SK-N-SH treated with all-trans-retinoic acid at 6 μM for 48 hours (cell line): ENCODE results near the gene AP1B1.

Experiments used
- ATAC-seq: fragments of 200-7000 bp; cut with Tn5 transposase; 3 replicates; pipeline ENCODE4 v1.9.1; 2020; ENCODE audit warnings: mild to moderate bottlenecking, moderate library complexity
- ARNTL ChIP-seq: fragments of 450-650 bp; formaldehyde crosslinking; IDR thresholded peaks from 2 replicates; pipeline ENCODE4 v1.5.0; 2020; ENCODE audit warnings: low read depth, mild to moderate bottlenecking, moderate library complexity, borderline replicate concordance
- BACH2 ChIP-seq: fragments of 250-450 bp; sonication (Bioruptor Pico); IDR thresholded peaks from 2 replicates; pipeline ENCODE4 v1.9.0; 2021; ENCODE audit warnings: mild to moderate bottlenecking, borderline replicate concordance
- CREB5 ChIP-seq: fragments of 250-450 bp; sonication (Bioruptor Pico); IDR thresholded peaks from 2 replicates; pipeline ENCODE4 v1.5.1; 2020; ENCODE audit warnings: low read depth, mild to moderate bottlenecking, moderate library complexity
- CSDC2 ChIP-seq: fragments of 250-450 bp; sonication (Bioruptor Pico); IDR thresholded peaks from 2 replicates; pipeline ENCODE4 v1.5.0; 2020; ENCODE audit warnings: mild to moderate bottlenecking, moderate library complexity
- CSRNP3 ChIP-seq: fragments of 250-450 bp; sonication (Bioruptor Pico); IDR thresholded peaks from 2 replicates; pipeline ENCODE4 v1.5.1; 2021; ENCODE audit warnings: mild to moderate bottlenecking, moderate library complexity
- ESRRG ChIP-seq: fragments of 250-450 bp; sonication (Bioruptor Pico); IDR thresholded peaks from 2 replicates; pipeline ENCODE4 v1.6.1; 2021; ENCODE audit warnings: mild to moderate bottlenecking
- GLIS3 ChIP-seq: fragments of 250-450 bp; sonication (Bioruptor Pico); IDR thresholded peaks from 2 replicates; pipeline ENCODE4 v1.5.0; 2020; ENCODE audit warnings: mild to moderate bottlenecking, moderate library complexity
- ISL1 ChIP-seq: fragments of 250-450 bp; sonication (Bioruptor Pico); IDR thresholded peaks from 2 replicates; pipeline ENCODE4 v2.1.2; 2022; ENCODE audit warnings: mild to moderate bottlenecking, moderate library complexity
- OSR1 ChIP-seq: fragments of 250-450 bp; sonication (Bioruptor Pico); IDR thresholded peaks from 2 replicates; pipeline ENCODE4 v1.8.0; 2022; ENCODE audit warnings: moderate library complexity, mild to moderate bottlenecking, inconsistent platforms
- PATZ1 ChIP-seq: fragments of 250-450 bp; sonication (Bioruptor Pico); IDR thresholded peaks from 2 replicates; pipeline ENCODE4 v1.8.0; 2020; ENCODE audit warnings: mild to moderate bottlenecking, moderate library complexity, borderline replicate concordance
- PPARA ChIP-seq: fragments of 250-450 bp; sonication (Bioruptor Pico); IDR thresholded peaks from 2 replicates; pipeline ENCODE4 v1.5.0; 2020; ENCODE audit warnings: mild to moderate bottlenecking, borderline replicate concordance
- SNAI2 ChIP-seq: fragments of 250-450 bp; sonication (Bioruptor Pico); IDR thresholded peaks from 2 replicates; pipeline ENCODE4 v1.5.0; 2020; ENCODE audit warnings: mild to moderate bottlenecking, moderate library complexity
- TCF4 ChIP-seq: fragments of 250-450 bp; sonication (Bioruptor Pico); IDR thresholded peaks from 2 replicates; pipeline ENCODE4 v1.8.0; 2021; ENCODE audit warnings: mild to moderate bottlenecking, moderate library complexity, borderline replicate concordance
- TOX ChIP-seq: fragments of 250-450 bp; sonication (Bioruptor Pico); IDR thresholded peaks from 2 replicates; pipeline ENCODE4 v1.8.0; 2021; ENCODE audit warnings: mild to moderate bottlenecking, moderate library complexity, borderline replicate concordance
- TSHZ2 ChIP-seq: fragments of 250-450 bp; sonication (Bioruptor Pico); IDR thresholded peaks from 2 replicates; pipeline ENCODE4 v1.5.0; 2020; ENCODE audit warnings: mild to moderate bottlenecking, moderate library complexity
- ZC3H10 ChIP-seq: fragments of 250-450 bp; sonication (Bioruptor Pico); IDR thresholded peaks from 2 replicates; pipeline ENCODE4 v1.5.1; 2021; ENCODE audit warnings: mild to moderate bottlenecking, moderate library complexity
- ZFP3 ChIP-seq: fragments of 250-450 bp; sonication (Bioruptor Pico); IDR thresholded peaks from 2 replicates; pipeline ENCODE4 v1.5.0; 2020; ENCODE audit warnings: mild to moderate bottlenecking, moderate library complexity
- ZFP30 ChIP-seq: fragments of 450-650 bp; formaldehyde crosslinking; IDR thresholded peaks from 2 replicates; pipeline ENCODE4 v1.5.0; 2022; ENCODE audit warnings: mild to moderate bottlenecking, moderate library complexity
- ZNF565 ChIP-seq: fragments of 450-650 bp; formaldehyde crosslinking; conservative IDR thresholded peaks from 2 replicates; pipeline ENCODE4 v1.5.0; 2020; ENCODE audit warnings: low read depth, mild to moderate bottlenecking, moderate library complexity
- ZNF70 ChIP-seq: fragments of 450-650 bp; formaldehyde crosslinking; IDR thresholded peaks from 2 replicates; pipeline ENCODE4 v1.5.0; 2020; ENCODE audit warnings: mild to moderate bottlenecking, moderate library complexity
- ZNF8 ChIP-seq: fragments of 450-650 bp; formaldehyde crosslinking; IDR thresholded peaks from 2 replicates; pipeline ENCODE4 v1.5.0; 2020; ENCODE audit warnings: mild to moderate bottlenecking, moderate library complexity

Gene AP1B1

GRCh38 chr22:29288837-29289236, 99.5 kb downstream of the AP1B1 start:
- no peak for TF ChIP-seq ESRRG
- TF ChIP-seq SNAI2: no peak
- TF ChIP-seq GLIS3: no peak
- no peak for TF ChIP-seq CREB5
- TF ChIP-seq CSDC2 (CRISPR knock-in tag): no peak
- no peak for TF ChIP-seq OSR1
- no peak for TF ChIP-seq TSHZ2 (CRISPR knock-in tag)
- no peak for TF ChIP-seq BACH2
- TF ChIP-seq PPARA (CRISPR knock-in tag): no peak
- no peak for TF ChIP-seq ZNF565 (CRISPR knock-in tag)
- TF ChIP-seq ISL1 (CRISPR knock-in tag): no peak
- TF ChIP-seq ARNTL (CRISPR knock-in tag): no peak
- TF ChIP-seq TOX (CRISPR knock-in tag): no peak
- TF ChIP-seq CSRNP3 (CRISPR knock-in tag): no peak
- TF ChIP-seq ZNF8 (CRISPR knock-in tag): no peak
- TF ChIP-seq PATZ1 (CRISPR knock-in tag): no peak
- no peak for TF ChIP-seq TCF4 (CRISPR knock-in tag)
- ATAC-seq: no peak

GRCh38 chr22:29284196-29284595, 104.2 kb downstream of the AP1B1 start:
- no peak for TF ChIP-seq ZFP30
- TF ChIP-seq OSR1: no peak
- ATAC-seq: no peak

GRCh38 chr22:29277927-29278326, 110.4 kb downstream of the AP1B1 start:
- TF ChIP-seq ZFP3 (CRISPR knock-in tag) (no peak), ZNF565 (CRISPR knock-in tag) (no peak), OSR1 (no peak), ISL1 (CRISPR knock-in tag) (no peak), BACH2 (no peak), ZNF70 (CRISPR knock-in tag) (no peak), ARNTL (CRISPR knock-in tag) (no peak), ZC3H10 (no peak), PATZ1 (CRISPR knock-in tag) (no peak), TCF4 (CRISPR knock-in tag) (no peak), SNAI2 (no peak)
- no peak for ATAC-seq
